Measurements from ENCODE around the gene CNTNAP5.

Gene CNTNAP5

GRCh38 chr2:124065636-124066035 lies 40.5 kb downstream of the CNTNAP5 start:
- no peak for DNase-seq

- DNase-seq: no peak
Measured at GRCh38 chr2:124066776-124067175, 41.7 kb downstream of the CNTNAP5 start.

GRCh38 chr2:124079045-124079444 lies 54.0 kb downstream of the CNTNAP5 start:
- DNase-seq: no peak

- DNase-seq: no peak
Measured at GRCh38 chr2:124080281-124081153, 55.4 kb downstream of the CNTNAP5 start.

- DNase-seq: peak; percentile 41
Measured at GRCh38 chr2:124081154-124081716, 56.1 kb downstream of the CNTNAP5 start.

- no peak for DNase-seq
Measured at GRCh38 chr2:124088616-124089015, 63.5 kb downstream of the CNTNAP5 start.

- DNase-seq: no peak
Measured at GRCh38 chr2:124091721-124092120, 66.6 kb downstream of the CNTNAP5 start.

- DNase-seq: no peak
Measured at GRCh38 chr2:124092651-124093050, 67.6 kb downstream of the CNTNAP5 start.

- DNase-seq: no peak
Measured at GRCh38 chr2:124104914-124105313, 79.8 kb downstream of the CNTNAP5 start.

- DNase-seq: peak; percentile 39
Measured at GRCh38 chr2:124112206-124112605, 87.1 kb downstream of the CNTNAP5 start.

- peak; percentile 80 for DNase-seq
Measured at GRCh38 chr2:124112966-124113365, 87.9 kb downstream of the CNTNAP5 start.

- DNase-seq: no peak
Measured at GRCh38 chr2:124120246-124120645, 95.2 kb downstream of the CNTNAP5 start.

- no peak for DNase-seq
Measured at GRCh38 chr2:124121106-124121505, 96.0 kb downstream of the CNTNAP5 start.

- DNase-seq: no peak
Measured at GRCh38 chr2:124121760-124122275, 96.7 kb downstream of the CNTNAP5 start.

GRCh38 chr2:124122340-124122739 lies 97.3 kb downstream of the CNTNAP5 start:
- no peak for DNase-seq

- peak; percentile 72 for DNase-seq
Measured at GRCh38 chr2:124131276-124131675, 106.2 kb downstream of the CNTNAP5 start.

- DNase-seq: no peak
Measured at GRCh38 chr2:124136110-124136509, 111.0 kb downstream of the CNTNAP5 start.

- no peak for DNase-seq
Measured at GRCh38 chr2:124138076-124138475, 113.0 kb downstream of the CNTNAP5 start.

- no peak for DNase-seq
Measured at GRCh38 chr2:124145982-124146381, 120.9 kb downstream of the CNTNAP5 start.

- no peak for DNase-seq
Measured at GRCh38 chr2:124147552-124147951, 122.5 kb downstream of the CNTNAP5 start.

GRCh38 chr2:124149571-124149970 lies 124.5 kb downstream of the CNTNAP5 start:
- DNase-seq: no peak

GRCh38 chr2:124151691-124152090 lies 126.6 kb downstream of the CNTNAP5 start:
- no peak for DNase-seq

GRCh38 chr2:124153713-124154112 lies 128.6 kb downstream of the CNTNAP5 start:
- no peak for DNase-seq

GRCh38 chr2:124159166-124159565 lies 134.1 kb downstream of the CNTNAP5 start:
- DNase-seq: no peak

All from fibroblast of upper back skin (primary cell).